ENCODE data around the gene SLFNL1.

The SLFNL1 gene

DNA sequence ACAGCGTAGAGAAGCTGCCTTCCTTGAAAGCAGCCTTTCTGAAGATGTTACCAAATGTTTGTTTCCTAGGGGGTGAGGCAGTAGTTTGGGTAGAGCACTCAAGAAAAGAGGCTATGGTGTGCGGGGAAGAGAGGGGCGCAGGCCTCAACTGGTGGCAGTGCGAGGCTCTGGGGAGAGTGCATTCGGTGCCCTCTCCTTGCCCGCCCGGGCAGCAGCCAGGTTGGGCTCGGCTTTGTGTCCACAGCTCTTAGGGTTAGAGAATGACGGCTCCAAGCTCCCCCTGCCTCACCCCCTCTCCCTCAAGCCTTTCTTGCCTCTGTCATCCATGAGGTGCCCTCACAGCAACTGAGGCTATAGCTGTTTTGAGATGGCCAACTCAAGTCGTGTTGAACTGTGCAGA is 899 bp upstream of the SLFNL1 start:
- TF ChIP-seq, protein P1, sequence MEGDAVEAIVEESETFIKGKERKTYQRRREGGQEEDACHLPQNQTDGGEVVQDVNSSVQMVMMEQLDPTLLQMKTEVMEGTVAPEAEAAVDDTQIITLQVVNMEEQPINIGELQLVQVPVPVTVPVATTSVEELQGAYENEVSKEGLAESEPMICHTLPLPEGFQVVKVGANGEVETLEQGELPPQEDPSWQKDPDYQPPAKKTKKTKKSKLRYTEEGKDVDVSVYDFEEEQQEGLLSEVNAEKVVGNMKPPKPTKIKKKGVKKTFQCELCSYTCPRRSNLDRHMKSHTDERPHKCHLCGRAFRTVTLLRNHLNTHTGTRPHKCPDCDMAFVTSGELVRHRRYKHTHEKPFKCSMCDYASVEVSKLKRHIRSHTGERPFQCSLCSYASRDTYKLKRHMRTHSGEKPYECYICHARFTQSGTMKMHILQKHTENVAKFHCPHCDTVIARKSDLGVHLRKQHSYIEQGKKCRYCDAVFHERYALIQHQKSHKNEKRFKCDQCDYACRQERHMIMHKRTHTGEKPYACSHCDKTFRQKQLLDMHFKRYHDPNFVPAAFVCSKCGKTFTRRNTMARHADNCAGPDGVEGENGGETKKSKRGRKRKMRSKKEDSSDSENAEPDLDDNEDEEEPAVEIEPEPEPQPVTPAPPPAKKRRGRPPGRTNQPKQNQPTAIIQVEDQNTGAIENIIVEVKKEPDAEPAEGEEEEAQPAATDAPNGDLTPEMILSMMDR (IDR thresholded peaks at IDR 0.05): no peak
- Histone ChIP-seq H3K27ac (no peak overlapping the region), H3K4me1 (peaks cover 10% of the 10 kb centered on the region), H3K9me3 (ENCODE audit: control insufficient read depth, low read length) (no peaks in the 10 kb centered on the region), H3K9ac (no peak overlapping the region), H3K4me2 (ENCODE audit: low read length) (no peak overlapping the region), H3K79me2 (no peaks in the 10 kb centered on the region), H3K36me3 (ENCODE audit: control insufficient read depth, insufficient read depth, low read length) (no peaks in the 10 kb centered on the region), H3K4me3 (ENCODE audit: low read depth, low read length) (no peak overlapping the region), H2AFZ (no peak overlapping the region), H3K27me3 (ENCODE audit: control insufficient read depth, insufficient read depth, low read length) (no peaks in the 10 kb centered on the region)

DNA sequence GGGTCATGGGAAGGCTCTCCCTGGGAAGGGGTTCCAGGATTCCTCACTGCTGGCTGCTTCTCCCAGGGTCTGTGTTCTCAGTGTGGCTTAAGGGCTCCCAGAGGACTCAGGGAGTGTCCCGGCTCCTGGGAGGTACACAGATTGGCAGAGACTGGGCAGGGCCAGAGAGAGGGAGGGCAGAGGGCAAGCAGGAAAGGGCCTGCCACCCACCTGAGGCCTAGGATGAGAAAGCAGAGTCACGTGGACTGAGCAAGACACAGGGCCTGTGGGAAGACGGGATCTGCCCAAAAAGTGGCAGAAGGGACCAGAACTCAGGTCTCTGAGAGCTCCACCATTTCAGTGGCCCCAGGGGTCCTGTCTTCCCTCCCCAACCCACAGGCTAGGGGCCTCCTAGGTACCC is 871 bp downstream of the SLFNL1 start:
- H3K4me2 ChIP-seq (ENCODE audit: low read length): no peak overlapping the region
- no peak overlapping the region for H3K27ac ChIP-seq
- no peaks in the 10 kb centered on the region for H3K9me3 ChIP-seq (ENCODE audit: control insufficient read depth, low read length)
- no peaks in the 10 kb centered on the region for H3K36me3 ChIP-seq (ENCODE audit: control insufficient read depth, insufficient read depth, low read length)
- no peak overlapping the region for H2AFZ ChIP-seq
- H3K4me1 ChIP-seq: peaks cover 10% of the 10 kb centered on the region
- no peaks in the 10 kb centered on the region for H3K27me3 ChIP-seq (ENCODE audit: control insufficient read depth, insufficient read depth, low read length)
- TF ChIP-seq, protein P1 (IDR thresholded peaks at IDR 0.05): no peak
- no peak overlapping the region for H3K4me3 ChIP-seq (ENCODE audit: low read depth, low read length)
- H3K9ac ChIP-seq: no peak overlapping the region
- no peaks in the 10 kb centered on the region for H3K79me2 ChIP-seq

DNA sequence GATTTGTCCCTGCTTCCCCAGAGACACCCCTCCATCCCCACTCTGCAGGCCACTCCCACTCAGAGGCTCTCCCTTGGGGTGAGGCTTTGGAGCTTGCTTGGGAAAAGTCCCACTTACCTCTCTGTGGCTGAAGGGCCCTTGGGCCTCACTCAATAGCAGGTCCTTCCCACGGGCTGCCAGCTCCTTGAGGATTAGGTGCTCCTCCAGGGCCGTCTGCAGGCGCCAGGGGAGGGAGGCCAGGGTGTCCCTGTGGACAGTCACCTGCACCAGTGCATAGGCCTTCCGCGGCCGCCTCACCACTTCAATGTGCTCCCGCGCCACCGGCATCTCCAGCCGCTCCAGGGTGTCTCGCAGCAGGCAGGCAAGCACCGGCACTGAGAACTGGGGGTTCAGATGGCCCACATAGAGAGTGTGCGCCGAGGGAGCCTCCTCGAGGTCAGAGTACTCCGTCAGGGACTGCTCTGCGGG is 1.4 kb downstream of the SLFNL1 start:
- peaks cover 10% of the 10 kb centered on the region for H3K4me1 ChIP-seq
- no peak overlapping the region for H2AFZ ChIP-seq
- no peak overlapping the region for H3K9ac ChIP-seq
- H3K27ac ChIP-seq: no peak overlapping the region
- no peaks in the 10 kb centered on the region for H3K9me3 ChIP-seq (ENCODE audit: control insufficient read depth, low read length)
- no peaks in the 10 kb centered on the region for H3K27me3 ChIP-seq (ENCODE audit: control insufficient read depth, insufficient read depth, low read length)
- no peak overlapping the region for H3K4me3 ChIP-seq (ENCODE audit: low read depth, low read length)
- H3K36me3 ChIP-seq (ENCODE audit: control insufficient read depth, insufficient read depth, low read length): no peaks in the 10 kb centered on the region
- no peak overlapping the region for H3K4me2 ChIP-seq (ENCODE audit: low read length)
- no peaks in the 10 kb centered on the region for H3K79me2 ChIP-seq
- TF ChIP-seq, protein P1 (IDR thresholded peaks at IDR 0.05): no peak

DNA sequence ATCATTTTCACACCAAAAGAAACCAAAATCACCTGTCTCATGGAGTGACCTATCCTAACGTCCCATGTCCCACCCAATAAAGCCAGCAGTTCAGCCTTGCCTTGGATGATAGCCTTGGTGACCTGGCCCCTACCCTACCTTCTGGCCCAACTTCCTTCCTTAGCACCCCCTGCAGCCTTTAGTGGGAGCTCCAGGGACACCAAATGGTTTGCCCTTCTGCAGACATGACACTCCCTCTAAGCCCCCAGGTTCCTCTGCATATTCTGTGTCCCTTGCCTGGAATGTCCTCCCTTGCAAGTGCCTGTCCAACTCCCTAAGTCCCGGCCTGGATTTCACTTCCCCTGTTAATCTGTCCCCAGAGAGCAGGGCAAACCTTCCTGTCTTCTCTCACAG is 2.2 kb downstream of the SLFNL1 start:
- Histone ChIP-seq H3K9ac (no peak overlapping the region), H3K79me2 (no peaks in the 10 kb centered on the region), H2AFZ (no peak overlapping the region), H3K4me2 (ENCODE audit: low read length) (no peak overlapping the region), H3K9me3 (ENCODE audit: control insufficient read depth, low read length) (no peaks in the 10 kb centered on the region), H3K4me1 (peaks cover 10% of the 10 kb centered on the region), H3K27ac (no peak overlapping the region), H3K36me3 (ENCODE audit: control insufficient read depth, insufficient read depth, low read length) (no peaks in the 10 kb centered on the region), H3K4me3 (ENCODE audit: low read depth, low read length) (no peak overlapping the region), H3K27me3 (ENCODE audit: control insufficient read depth, insufficient read depth, low read length) (no peaks in the 10 kb centered on the region)
- TF ChIP-seq, protein P1 (IDR thresholded peaks at IDR 0.05): no peak

DNA sequence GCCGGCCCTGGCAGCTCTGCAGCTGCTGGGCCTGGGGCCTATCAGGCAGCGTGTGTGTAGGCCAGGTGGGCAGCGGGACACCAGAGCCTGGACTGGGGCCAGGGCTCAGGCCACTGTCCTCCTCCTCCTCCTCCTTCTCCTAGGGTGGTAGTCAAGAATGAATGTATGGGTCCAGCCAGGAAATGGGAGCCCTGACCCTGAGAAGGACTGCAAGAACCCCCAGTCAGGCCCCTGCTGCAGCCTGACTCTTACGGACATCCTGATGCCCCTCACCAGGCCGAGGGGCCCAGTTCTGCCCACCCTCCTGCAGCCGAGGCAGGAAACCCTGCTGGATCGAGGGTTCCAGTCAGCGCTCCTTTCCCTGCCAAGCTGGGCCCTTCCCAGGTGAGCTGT is 3.5 kb downstream of the SLFNL1 start:
- Histone ChIP-seq H3K9me3 (ENCODE audit: control insufficient read depth, low read length) (no peaks in the 10 kb centered on the region), H3K27me3 (ENCODE audit: control insufficient read depth, insufficient read depth, low read length) (no peaks in the 10 kb centered on the region), H3K27ac (no peak overlapping the region), H3K4me3 (ENCODE audit: low read depth, low read length) (no peak overlapping the region), H3K9ac (no peak overlapping the region), H3K79me2 (no peaks in the 10 kb centered on the region), H3K4me2 (ENCODE audit: low read length) (no peak overlapping the region), H3K4me1 (peaks cover 10% of the 10 kb centered on the region), H3K36me3 (ENCODE audit: control insufficient read depth, insufficient read depth, low read length) (no peaks in the 10 kb centered on the region), H2AFZ (no peak overlapping the region)
- TF ChIP-seq, protein P1 (IDR thresholded peaks at IDR 0.05): no peak
